ENCODE results near the gene IKZF1. TPM values are rescaled to one million over a fixed set of nuclear protein-coding genes. Genes with fewer than 3 reads are reported as not detected.

Gene IKZF1
- total and polyA plus RNA-seq, 10 donors, result 36.4 to 389 (median 231) TPM

GRCh38 chr7:50369143-50370026, 64.9 kb downstream of the IKZF1 start:
- Histone ChIP-seq H3K27me3 (replicated peaks in 1 of 7) (no peaks in the 10 kb centered on the region), H3K27ac (peak overlapping the region in 5 of 8 donors; percentile 36 to 92 (median 84)), H3K4me3 (no peak overlapping the region), H3K4me1 (peaks cover 5 to 100% (median 55%) of the 10 kb centered on the region in 6 donors), H3K9me3 (peaks cover 0 to 13% (median 9%) of the 10 kb centered on the region in 8 donors), H3K36me3 (peaks cover 0 to 100% (median 21%) of the 10 kb centered on the region in 6 donors)
- DNase-seq, result no peak
- intact Hi-C loops (cut with DNase I; ENCODE audit: low total_unique reads), result loop anchor here (10.0 kb wide), 1 partner anchor 55 kb away; no protein-coding TSS in a partner anchor
- 69 to 80% (median 69%) methylated on average over 8 of the region's 8 CpGs for WGBS, 5 donors
- TF ChIP-seq POLR2AphosphoS5 (IDR thresholded peaks at IDR 0.05), result peak in 1 of 3 donors; percentile 62
- peak; percentile 50 to 89 (median 82) for TF ChIP-seq CTCF (IDR thresholded peaks at IDR 0.05 in 8 of 11, conservative IDR thresholded peaks at IDR 0.05 in 3 of 11)
- TF ChIP-seq POLR2A (IDR thresholded peaks at IDR 0.05), result no peak

- H3K9me3 ChIP-seq, result peaks cover 0 to 13% (median 9%) of the 10 kb centered on the region in 8 donors
- no peak overlapping the region for H3K4me3 ChIP-seq
- peaks cover 5 to 96% (median 46%) of the 10 kb centered on the region in 6 donors for H3K4me1 ChIP-seq
- WGBS, 5 donors, result 75 to 95% (median 89%) methylated on average over 7 of the region's 7 CpGs
- H3K27me3 ChIP-seq (replicated peaks in 1 of 7), result no peaks in the 10 kb centered on the region
- H3K36me3 ChIP-seq, result peaks cover 0 to 99% (median 19%) of the 10 kb centered on the region in 6 donors
- intact Hi-C loops (cut with DNase I; ENCODE audit: low total_unique reads), result no loop called here
- H3K27ac ChIP-seq, result peak overlapping the region in 4 of 8 donors; percentile 31 to 92 (median 48)
- no peak for DNase-seq
- no peak for TF ChIP-seq CTCF (IDR thresholded peaks at IDR 0.05 in 8 of 11, conservative IDR thresholded peaks at IDR 0.05 in 3 of 11)
- TF ChIP-seq POLR2AphosphoS5 (IDR thresholded peaks at IDR 0.05), result no peak
- TF ChIP-seq POLR2A (IDR thresholded peaks at IDR 0.05), result no peak
Observed at GRCh38 chr7:50370884-50371283, 66.4 kb downstream of the IKZF1 start.

- H3K4me3 ChIP-seq, result no peak overlapping the region
- no peak for DNase-seq
- peak overlapping the region in 4 of 8 donors; percentile 31 to 92 (median 48) for H3K27ac ChIP-seq
- intact Hi-C loops (cut with DNase I; ENCODE audit: low total_unique reads), result no loop called here
- peaks cover 4 to 99% (median 23%) of the 10 kb centered on the region in 6 donors for H3K36me3 ChIP-seq
- WGBS, 5 donors, result 71 to 81% (median 72%) methylated on average over 5 of the region's 5 CpGs
- H3K9me3 ChIP-seq, result peaks cover 0 to 13% (median 9%) of the 10 kb centered on the region in 8 donors
- TF ChIP-seq CTCF (IDR thresholded peaks at IDR 0.05 in 8 of 11, conservative IDR thresholded peaks at IDR 0.05 in 3 of 11) (no peak), POLR2AphosphoS5 (IDR thresholded peaks at IDR 0.05) (peak in 2 of 3 donors; percentile 34 to 51), POLR2A (IDR thresholded peaks at IDR 0.05) (no peak)
- H3K27me3 ChIP-seq (replicated peaks in 1 of 7), result no peaks in the 10 kb centered on the region
- peaks cover 5 to 96% (median 42%) of the 10 kb centered on the region in 6 donors for H3K4me1 ChIP-seq
Observed at GRCh38 chr7:50371551-50372021, 67.1 kb downstream of the IKZF1 start.

- Histone ChIP-seq H3K27ac (peak overlapping the region in 4 of 8 donors; percentile 7 to 92 (median 43)), H3K9me3 (peaks cover 0 to 13% (median 9%) of the 10 kb centered on the region in 8 donors), H3K4me1 (peaks cover 4 to 96% (median 29%) of the 10 kb centered on the region in 6 donors), H3K4me3 (no peak overlapping the region), H3K36me3 (peaks cover 4 to 99% (median 26%) of the 10 kb centered on the region in 6 donors), H3K27me3 (replicated peaks in 1 of 7) (no peaks in the 10 kb centered on the region)
- TF ChIP-seq POLR2A (IDR thresholded peaks at IDR 0.05) (no peak), POLR2AphosphoS5 (IDR thresholded peaks at IDR 0.05) (peak in 2 of 3 donors; percentile 10 to 28)
- DNase-seq, result no peak
- intact Hi-C loops (cut with DNase I; ENCODE audit: low total_unique reads), result no loop called here
- 65 to 77% (median 69%) methylated on average over 4 of the region's 4 CpGs for whole genome bisulfite sequencing, 5 donors
Observed at GRCh38 chr7:50372923-50373322, 68.4 kb downstream of the IKZF1 start.
